CD14-positive monocyte (primary cell): ENCODE data around the gene HNRNPC. TPM values are rescaled to one million over a fixed set of nuclear protein-coding genes. Genes with fewer than 3 reads are reported as not detected.

Experiments
- DNase-seq, 3 donors: peaks; one replicate each; pipeline ENCODE4 v3.0.0-alpha.2; 2011 to 2022
- H2AFZ ChIP-seq: 2 replicates; pipeline ENCODE4 v1.6.0; 2012; ENCODE audit warnings: mild to moderate bottlenecking, low read depth, low read length, inconsistent platforms; ENCODE audit not compliant: insufficient read depth, poor library complexity, severe bottlenecking
- H3K27ac ChIP-seq, 2 donors: 1 replicate in 1 of 2; 2 replicates in 1 of 2; pipeline ENCODE4 v1.5.1; 2012 to 2013; ENCODE audit warnings: low read length in 2 of 2, control low read depth in 1 of 2, inconsistent platforms in 1 of 2, low read depth in 1 of 2, mild to moderate bottlenecking in 1 of 2
- H3K27me3 ChIP-seq, 2 donors: one replicate each; pipeline versions ENCODE4 v1.6.0 to v1.6.1; 2011 to 2013; ENCODE audit warnings: low read length in 2 of 2; ENCODE audit not compliant: control insufficient read depth in 2 of 2, insufficient read depth in 2 of 2
- H3K36me3 ChIP-seq, 2 donors: replicated peaks in 1 of 2; 1 replicate in 1 of 2; 2 replicates in 1 of 2; pipeline versions ENCODE4 v1.5.1 to v1.6.1; 2012 to 2013; ENCODE audit warnings: low read length in 2 of 2, control low read depth in 1 of 2, inconsistent platforms in 1 of 2, mild to moderate bottlenecking in 1 of 2; ENCODE audit not compliant: insufficient read depth in 2 of 2, control insufficient read depth in 1 of 2
- H3K4me1 ChIP-seq, 2 donors: 1 replicate in 1 of 2; 2 replicates in 1 of 2; pipeline versions ENCODE4 v1.5.1 to v1.6.1; 2012 to 2013; ENCODE audit warnings: low read length in 2 of 2, control low read depth in 1 of 2, inconsistent platforms in 1 of 2, mild to moderate bottlenecking in 1 of 2, moderate library complexity in 1 of 2; ENCODE audit not compliant: insufficient read depth in 2 of 2, control insufficient read depth in 1 of 2
- H3K4me2 ChIP-seq: replicated peaks from 2 replicates; pipeline ENCODE3; 2012; ENCODE audit warnings: low read length, moderate library complexity, mild to moderate bottlenecking; ENCODE audit not compliant: poor library complexity, severe bottlenecking; ENCODE audit errors: extremely low read depth
- H3K4me3 ChIP-seq, 3 experiments: fragments of 200-600 bp in 1 of 3; sonication (generic) in 1 of 3; replicated peaks in 1 of 3; 1 replicate in 2 of 3; 2 replicates in 1 of 3; pipeline ENCODE4 v1.5.1; 2011 to 2013; ENCODE audit warnings: low read length in 3 of 3, mild to moderate bottlenecking in 3 of 3, control low read depth in 2 of 3, low read depth in 2 of 3, inconsistent platforms in 1 of 3, moderate library complexity in 1 of 3
- H3K79me2 ChIP-seq: 2 replicates; pipeline ENCODE4 v1.6.0; 2012; ENCODE audit warnings: mild to moderate bottlenecking, control low read depth, inconsistent platforms, low read length, moderate library complexity; ENCODE audit not compliant: insufficient read depth
- H3K9ac ChIP-seq: 2 replicates; pipeline ENCODE4 v1.6.0; 2017; ENCODE audit warnings: low read length, mild to moderate bottlenecking; ENCODE audit not compliant: insufficient read depth, poor library complexity, severe bottlenecking
- H3K9me3 ChIP-seq, 2 donors: replicated peaks in 1 of 2; 1 replicate in 1 of 2; 2 replicates in 1 of 2; pipeline versions ENCODE4 v1.5.1 to v1.6.1; 2012 to 2013; ENCODE audit warnings: low read length in 2 of 2, control low read depth in 1 of 2; ENCODE audit not compliant: control insufficient read depth in 1 of 2, insufficient read depth in 1 of 2
- H4K20me1 ChIP-seq: 2 replicates; pipeline ENCODE4 v1.6.0; 2012; ENCODE audit warnings: mild to moderate bottlenecking, low read length, control low read depth, moderate library complexity; ENCODE audit not compliant: insufficient read depth
- H3K27ac Mint-ChIP-seq, 7 donors: one replicate each; pipeline ENCODE4 v1.8.0; 2020; ENCODE audit warnings: mild to moderate bottlenecking in 7 of 7, mixed read lengths in 7 of 7, moderate library complexity in 6 of 7, inconsistent platforms in 2 of 7
- H3K27me3 Mint-ChIP-seq, 3 donors: one replicate each; pipeline ENCODE4 v1.8.0; 2021 to 2022; ENCODE audit warnings: low read depth in 3 of 3, mild to moderate bottlenecking in 3 of 3, mixed read lengths in 3 of 3, moderate library complexity in 3 of 3, inconsistent platforms in 1 of 3
- H3K36me3 Mint-ChIP-seq, 2 donors: one replicate each; pipeline ENCODE4 v1.8.0; 2020; ENCODE audit warnings: mixed read lengths in 2 of 2, inconsistent platforms in 1 of 2, mild to moderate bottlenecking in 1 of 2
- H3K4me1 Mint-ChIP-seq: one replicate; pipeline ENCODE4 v1.8.0; 2020; ENCODE audit warnings: mild to moderate bottlenecking, mixed read lengths
- H3K4me3 Mint-ChIP-seq, 2 donors: one replicate each; pipeline ENCODE4 v1.8.0; 2020; ENCODE audit warnings: mild to moderate bottlenecking in 2 of 2, mixed read lengths in 2 of 2, moderate library complexity in 1 of 2
- H3K9me3 Mint-ChIP-seq, 7 donors: one replicate each; pipeline ENCODE4 v1.8.0; 2020 to 2022; ENCODE audit warnings: mixed read lengths in 7 of 7, mild to moderate bottlenecking in 6 of 7, moderate library complexity in 6 of 7, inconsistent platforms in 2 of 7
- CTCF ChIP-seq: fragments of 200-600 bp; IDR thresholded peaks from one replicate; pipeline ENCODE4 v1.8.0; 2022; ENCODE audit warnings: antibody characterized with exemption, mild to moderate bottlenecking
- WGBS: methylation state at CpG from one replicate; pipeline ENCODE4 v1.1.5; 2013; ENCODE audit warnings: missing lambda C conversion rate; ENCODE audit not compliant: insufficient coverage; 5-methylcytosine and 5-hydroxymethylcytosine counted together
- intact Hi-C, 2 donors: fragments of 100-400 bp; cut with micrococcal nuclease; formaldehyde crosslinking; loops; one replicate each; pipeline versions ENCODE4 v1.15.0 to v1.15.1; 2023
- polyA plus RNA-seq, 3 donors: library from polyadenylated mRNA; depleted of rRNA in 1 of 3; unstranded in 2 of 3; stranded (reverse) in 1 of 3; fragments of 300-500 nt in 2 of 3; fragments of >200 nt in 1 of 3; fragmentation: Illumina TruSeq in 2 of 3; gene quantifications; 1 replicate in 2 of 3; 2 replicates in 1 of 3; pipeline ENCODE4 v1.2.3, GENCODE V29; 2012 to 2021

Gene HNRNPC
- polyA plus RNA-seq, 3 donors = 391 to 609 (median 580) TPM

- Histone ChIP-seq H3K9ac (no peak overlapping the region), H3K4me2 (no peak overlapping the region), H3K27me3 (no peaks in the 10 kb centered on the region), H3K4me1 (no peaks in the 10 kb centered on the region), H3K27ac (no peak overlapping the region), H3K79me2 (no peaks in the 10 kb centered on the region), H3K36me3 (no peaks in the 10 kb centered on the region), H2AFZ (no peak overlapping the region), H3K4me3 (no peak overlapping the region), H3K9me3 (no peaks in the 10 kb centered on the region), H4K20me1 (no peaks in the 10 kb centered on the region)
- H3K9me3 Mint-ChIP-seq = peaks cover 2 to 14% (median 8%) of the 10 kb centered on the region in 7 donors
- DNase-seq = no peak
- H3K27ac Mint-ChIP-seq = no peak overlapping the region
- H3K27me3 Mint-ChIP-seq = peaks cover 0 to 3% (median 1%) of the 10 kb centered on the region in 3 donors
- H3K4me3 Mint-ChIP-seq = no peak overlapping the region
- WGBS = 80% methylated on average over 1 of the region's 1 CpG
- no peak for TF ChIP-seq CTCF
- intact Hi-C loops = no loop called here
- no peaks in the 10 kb centered on the region for H3K36me3 Mint-ChIP-seq
- peaks cover 2% of the 10 kb centered on the region for H3K4me1 Mint-ChIP-seq
Observed at GRCh38 chr14:21184254-21184653, 85.0 kb downstream of the HNRNPC start.

GRCh38 chr14:21182166-21182565, 87.1 kb downstream of the HNRNPC start:
- H3K36me3 ChIP-seq = no peaks in the 10 kb centered on the region
- no peaks in the 10 kb centered on the region for H3K4me1 ChIP-seq
- H4K20me1 ChIP-seq = no peaks in the 10 kb centered on the region
- no CpG with 5 or more reads among the region's 2 CpGs for WGBS
- peaks cover 2 to 14% (median 7%) of the 10 kb centered on the region in 7 donors for H3K9me3 Mint-ChIP-seq
- H3K4me2 ChIP-seq = no peak overlapping the region
- H3K4me3 ChIP-seq = no peak overlapping the region
- intact Hi-C loops = no loop called here
- no peak overlapping the region for H2AFZ ChIP-seq
- no peaks in the 10 kb centered on the region for H3K27me3 ChIP-seq
- peaks cover 2% of the 10 kb centered on the region for H3K4me1 Mint-ChIP-seq
- no peak for TF ChIP-seq CTCF
- H3K27me3 Mint-ChIP-seq = peaks cover 0 to 6% (median 0%) of the 10 kb centered on the region in 3 donors
- DNase-seq = no peak
- H3K27ac Mint-ChIP-seq = no peak overlapping the region
- H3K9me3 ChIP-seq = no peaks in the 10 kb centered on the region
- H3K27ac ChIP-seq = no peak overlapping the region
- no peaks in the 10 kb centered on the region for H3K79me2 ChIP-seq
- no peaks in the 10 kb centered on the region for H3K36me3 Mint-ChIP-seq
- no peak overlapping the region for H3K9ac ChIP-seq
- no peak overlapping the region for H3K4me3 Mint-ChIP-seq
